Measurements from ENCODE around the gene TCF25.
A peak's percentile ranks its signal among the peaks of the same experiment; 100 is the strongest.

Gene TCF25

DNA sequence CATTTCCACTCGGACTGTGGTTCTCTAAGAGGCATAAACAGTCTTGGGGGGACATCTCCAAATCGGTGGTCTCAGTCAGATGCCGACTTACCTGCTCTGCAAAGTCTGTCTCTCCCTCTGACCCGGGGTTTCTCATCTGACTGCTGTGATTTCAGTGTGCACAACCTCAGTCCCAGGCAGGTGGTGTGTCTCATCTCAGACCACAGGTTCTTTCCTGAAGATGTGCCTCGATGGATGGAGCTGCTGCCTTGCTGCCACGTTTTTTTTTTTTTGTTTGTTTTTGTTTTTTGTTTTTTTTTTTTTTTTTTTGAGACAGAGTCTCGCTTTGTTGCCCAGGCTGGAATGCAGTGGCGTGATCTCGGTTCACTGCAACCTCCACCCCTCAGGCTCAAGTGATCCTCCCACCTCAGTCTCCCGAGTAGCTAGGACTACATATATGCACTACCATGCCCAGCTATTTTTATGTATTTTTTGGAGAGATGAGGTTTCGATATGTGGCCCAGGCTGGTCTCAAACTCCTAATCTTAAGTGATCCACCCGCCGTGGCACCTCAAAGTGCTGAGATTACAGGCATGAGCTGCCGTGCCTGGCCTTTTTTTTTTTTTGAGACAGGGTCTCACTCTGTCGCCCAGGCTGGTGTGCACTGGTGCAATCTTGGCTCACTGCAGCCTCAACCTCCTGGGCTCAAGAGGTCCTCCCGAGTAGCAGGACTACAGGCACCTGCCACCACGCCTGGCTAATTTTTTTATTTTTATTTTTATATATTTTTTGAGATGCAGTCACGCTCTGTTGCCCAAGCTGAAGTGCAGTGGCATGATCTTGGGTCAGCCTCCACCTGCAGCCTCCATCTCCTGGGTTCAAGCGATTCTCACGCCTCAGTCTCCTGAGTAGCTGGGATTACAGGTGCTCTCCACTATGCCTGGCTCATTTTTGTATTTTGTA lies 29.7 kb upstream of the TCF25 start:
- Histone ChIP-seq H3K9me3 (ENCODE audit: insufficient read depth, low read length) (no peaks in the 10 kb centered on the region), H4K20me1 (ENCODE audit: low read depth, low read length) (no peaks in the 10 kb centered on the region), H3K9ac (ENCODE audit: low read length) (no peak overlapping the region), H2AFZ (ENCODE audit: low read depth, low read length, severe bottlenecking) (no peak overlapping the region), H3K36me3 (ENCODE audit: low read length) (no peaks in the 10 kb centered on the region), H3K9me2 (replicated peaks; ENCODE audit: insufficient read depth, low read length) (no peaks in the 10 kb centered on the region), H3K4me2 (ENCODE audit: low read depth, low read length, poor library complexity, severe bottlenecking) (peak overlapping the region; percentile 6), H3K79me2 (ENCODE audit: insufficient read depth, low read length) (no peaks in the 10 kb centered on the region), H3K27me3 (ENCODE audit: low read length) (no peaks in the 10 kb centered on the region), H3K27ac (ENCODE audit: low read depth, low read length) (peak overlapping the region; percentile 88), H3F3A (ENCODE audit: insufficient read depth) (peaks cover 23% of the 10 kb centered on the region), H3K4me3 (ENCODE audit: insufficient read depth, low read length, poor library complexity, severe bottlenecking) (no peak overlapping the region)
- TF ChIP-seq, protein P1, sequence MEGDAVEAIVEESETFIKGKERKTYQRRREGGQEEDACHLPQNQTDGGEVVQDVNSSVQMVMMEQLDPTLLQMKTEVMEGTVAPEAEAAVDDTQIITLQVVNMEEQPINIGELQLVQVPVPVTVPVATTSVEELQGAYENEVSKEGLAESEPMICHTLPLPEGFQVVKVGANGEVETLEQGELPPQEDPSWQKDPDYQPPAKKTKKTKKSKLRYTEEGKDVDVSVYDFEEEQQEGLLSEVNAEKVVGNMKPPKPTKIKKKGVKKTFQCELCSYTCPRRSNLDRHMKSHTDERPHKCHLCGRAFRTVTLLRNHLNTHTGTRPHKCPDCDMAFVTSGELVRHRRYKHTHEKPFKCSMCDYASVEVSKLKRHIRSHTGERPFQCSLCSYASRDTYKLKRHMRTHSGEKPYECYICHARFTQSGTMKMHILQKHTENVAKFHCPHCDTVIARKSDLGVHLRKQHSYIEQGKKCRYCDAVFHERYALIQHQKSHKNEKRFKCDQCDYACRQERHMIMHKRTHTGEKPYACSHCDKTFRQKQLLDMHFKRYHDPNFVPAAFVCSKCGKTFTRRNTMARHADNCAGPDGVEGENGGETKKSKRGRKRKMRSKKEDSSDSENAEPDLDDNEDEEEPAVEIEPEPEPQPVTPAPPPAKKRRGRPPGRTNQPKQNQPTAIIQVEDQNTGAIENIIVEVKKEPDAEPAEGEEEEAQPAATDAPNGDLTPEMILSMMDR (IDR thresholded peaks at IDR 0.05; ENCODE audit: insufficient read depth, low read length, poor library complexity, severe bottlenecking): no peak
- no peak for TF ChIP-seq EZH2phosphoT487 (conservative IDR thresholded peaks at IDR 0.05; ENCODE audit: low read length)

DNA sequence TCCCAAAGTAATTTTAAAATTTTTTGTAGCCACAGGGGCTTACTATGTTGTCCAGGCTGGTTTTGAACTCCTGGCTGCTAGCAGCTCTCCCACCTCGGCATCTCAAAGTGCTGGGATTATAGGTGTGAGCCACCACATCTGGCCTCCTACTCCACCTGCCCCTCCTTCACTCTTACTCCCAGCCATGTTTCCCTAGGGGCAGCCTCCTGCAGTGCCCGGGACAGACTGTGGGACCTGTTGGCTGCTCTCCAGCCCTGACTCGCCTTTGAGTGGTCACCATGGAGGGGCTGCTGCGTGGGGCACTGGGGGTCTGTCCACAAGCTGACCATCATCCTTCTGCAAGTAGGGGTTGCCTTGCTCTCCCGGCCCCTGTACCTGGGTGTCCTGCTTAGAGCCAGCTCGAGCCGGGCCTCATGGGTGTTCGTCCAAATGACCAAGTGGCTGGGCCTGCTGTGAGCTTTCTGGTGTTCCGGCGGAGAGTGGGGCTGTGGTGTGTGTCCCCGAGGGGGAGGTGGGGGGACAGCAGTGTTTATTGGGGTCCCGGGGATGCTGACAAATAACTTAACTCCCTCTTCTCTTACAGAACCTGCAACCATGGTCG lies 28.6 kb upstream of the TCF25 start:
- TF ChIP-seq EZH2phosphoT487 (conservative IDR thresholded peaks at IDR 0.05; ENCODE audit: low read length): no peak
- TF ChIP-seq, protein P1 (IDR thresholded peaks at IDR 0.05; ENCODE audit: insufficient read depth, low read length, poor library complexity, severe bottlenecking): no peak
- Histone ChIP-seq H2AFZ (ENCODE audit: low read depth, low read length, severe bottlenecking) (peak overlapping the region; percentile 79), H3F3A (ENCODE audit: insufficient read depth) (peaks cover 23% of the 10 kb centered on the region), H3K9ac (ENCODE audit: low read length) (peak overlapping the region; percentile 45), H3K79me2 (ENCODE audit: insufficient read depth, low read length) (no peaks in the 10 kb centered on the region), H3K36me3 (ENCODE audit: low read length) (no peaks in the 10 kb centered on the region), H3K4me2 (ENCODE audit: low read depth, low read length, poor library complexity, severe bottlenecking) (peak overlapping the region; percentile 53), H3K27me3 (ENCODE audit: low read length) (no peaks in the 10 kb centered on the region), H3K9me2 (replicated peaks; ENCODE audit: insufficient read depth, low read length) (no peaks in the 10 kb centered on the region), H3K27ac (ENCODE audit: low read depth, low read length) (peak overlapping the region; percentile 88), H3K9me3 (ENCODE audit: insufficient read depth, low read length) (no peaks in the 10 kb centered on the region), H3K4me3 (ENCODE audit: insufficient read depth, low read length, poor library complexity, severe bottlenecking) (no peak overlapping the region), H4K20me1 (ENCODE audit: low read depth, low read length) (no peaks in the 10 kb centered on the region)

DNA sequence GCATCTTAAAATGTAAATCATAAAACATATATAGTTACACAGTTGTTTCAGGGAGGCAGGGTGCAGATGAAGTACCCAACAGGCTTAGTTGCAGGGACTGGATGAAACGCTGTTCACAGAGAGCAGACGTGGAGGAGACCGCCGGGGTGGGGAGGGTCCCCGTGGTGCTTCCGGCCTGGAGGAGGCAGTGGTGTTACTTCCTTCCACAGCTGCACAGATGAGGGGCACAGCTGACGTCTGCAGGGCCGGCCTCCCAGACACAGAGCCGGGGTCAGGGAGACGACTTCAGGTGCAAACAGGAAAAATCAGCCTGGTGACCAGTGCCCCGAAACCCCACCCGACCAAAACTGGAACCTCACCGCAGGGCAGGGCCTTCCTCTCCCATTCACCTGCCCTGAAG lies 28.0 kb upstream of the TCF25 start:
- no peak overlapping the region for H3K4me3 ChIP-seq (ENCODE audit: insufficient read depth, low read length, poor library complexity, severe bottlenecking)
- peak overlapping the region; percentile 79 for H2AFZ ChIP-seq (ENCODE audit: low read depth, low read length, severe bottlenecking)
- peak overlapping the region; percentile 45 for H3K9ac ChIP-seq (ENCODE audit: low read length)
- H3F3A ChIP-seq (ENCODE audit: insufficient read depth): peaks cover 23% of the 10 kb centered on the region
- H3K27me3 ChIP-seq (ENCODE audit: low read length): no peaks in the 10 kb centered on the region
- H3K27ac ChIP-seq (ENCODE audit: low read depth, low read length): peak overlapping the region; percentile 88
- TF ChIP-seq EZH2phosphoT487 (conservative IDR thresholded peaks at IDR 0.05; ENCODE audit: low read length): no peak
- TF ChIP-seq, protein P1 (IDR thresholded peaks at IDR 0.05; ENCODE audit: insufficient read depth, low read length, poor library complexity, severe bottlenecking): no peak
- H3K4me2 ChIP-seq (ENCODE audit: low read depth, low read length, poor library complexity, severe bottlenecking): peak overlapping the region; percentile 53
- H3K79me2 ChIP-seq (ENCODE audit: insufficient read depth, low read length): no peaks in the 10 kb centered on the region
- H4K20me1 ChIP-seq (ENCODE audit: low read depth, low read length): no peaks in the 10 kb centered on the region
- no peaks in the 10 kb centered on the region for H3K36me3 ChIP-seq (ENCODE audit: low read length)
- H3K9me3 ChIP-seq (ENCODE audit: insufficient read depth, low read length): no peaks in the 10 kb centered on the region
- H3K9me2 ChIP-seq (replicated peaks; ENCODE audit: insufficient read depth, low read length): no peaks in the 10 kb centered on the region

Measured in SU-DHL-6 (cell line).